Stimulated activated CD4-positive, alpha-beta T cell treated with anti-CD3 and anti-CD28 coated beads, Interleukin-2, amount 100 ng/mL, for 24 hours (primary cell): ENCODE data around the gene KCND2.

Experiments used
- DNase-seq, 2 donors: peaks; one replicate each; pipeline ENCODE4 v3.0.0-alpha.2; 2020

The KCND2 gene

GRCh38 chr7:120311028-120311788, 38.2 kb downstream of the KCND2 start:
- no peak for DNase-seq

- no peak for DNase-seq
These were observed 47.4 kb downstream of the KCND2 start for GRCh38 chr7:120320218-120320961.

DNA sequence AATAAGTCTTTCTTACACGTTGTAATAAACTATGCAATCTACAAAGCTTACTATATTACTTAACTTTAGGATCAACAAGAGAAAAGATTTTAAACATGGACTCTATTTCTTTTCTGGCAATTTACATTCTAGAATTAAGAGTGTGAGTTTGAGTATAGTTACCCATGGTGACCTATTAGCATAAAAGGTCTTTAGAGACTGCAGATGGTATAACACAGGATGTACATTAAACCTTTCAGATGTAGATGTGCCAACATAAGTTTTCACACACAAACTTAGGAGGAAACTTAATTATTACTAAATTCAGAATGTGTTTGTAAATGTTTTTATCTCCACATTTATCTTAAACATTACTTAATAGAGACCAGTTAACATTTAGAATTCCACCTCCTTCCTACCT, 54.1 kb downstream of the KCND2 start:
- DNase-seq: no peak

GRCh38 chr7:120332433-120332832, 59.5 kb downstream of the KCND2 start:
- DNase-seq: no peak

DNA sequence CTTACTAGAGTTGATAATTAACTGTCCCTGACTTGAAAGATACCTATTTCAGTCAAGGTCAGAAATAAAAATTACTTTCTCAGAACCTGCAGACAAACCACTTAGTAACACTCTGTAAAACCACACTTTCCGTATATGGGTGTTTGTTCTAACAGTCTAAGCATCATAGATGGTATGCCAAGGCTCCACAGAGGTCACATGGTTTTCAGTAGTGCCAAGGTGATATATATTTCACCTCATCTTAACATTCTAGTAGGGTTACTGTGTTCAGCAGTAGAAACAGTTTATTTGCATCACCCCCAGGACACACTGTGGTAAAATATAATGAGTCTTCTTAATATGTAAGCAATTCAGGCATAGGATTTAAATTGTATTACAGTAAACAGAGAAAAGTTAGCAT, 61.5 kb downstream of the KCND2 start:
- DNase-seq: no peak

DNA sequence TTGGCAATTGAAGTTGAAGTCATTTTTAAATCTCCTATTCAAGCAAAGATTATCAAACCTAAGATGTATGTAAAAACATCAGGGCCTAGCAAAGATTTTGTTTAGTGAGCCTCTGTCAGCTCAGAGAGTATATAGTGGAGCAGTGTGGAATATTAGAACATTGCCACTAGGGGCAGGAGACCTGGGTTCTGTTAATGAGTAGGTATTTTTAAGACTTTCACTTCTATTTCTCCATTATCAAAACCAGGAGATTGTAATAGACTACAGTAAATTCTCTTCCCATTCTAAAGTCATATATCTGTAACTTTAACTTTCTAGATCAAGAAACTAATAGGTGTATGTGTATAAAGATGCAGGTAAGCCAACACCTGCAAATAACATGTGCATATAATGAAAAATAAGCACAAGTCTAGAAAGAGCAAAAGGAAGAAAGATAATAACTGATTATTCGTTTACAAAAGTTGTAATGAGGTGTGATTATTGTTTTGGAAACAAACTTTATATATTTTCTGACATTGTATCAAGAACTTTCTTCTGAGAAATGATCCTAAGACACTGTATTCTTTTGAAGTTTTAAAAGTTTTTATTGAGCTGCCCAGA, 64.4 kb downstream of the KCND2 start:
- DNase-seq: no peak

DNA sequence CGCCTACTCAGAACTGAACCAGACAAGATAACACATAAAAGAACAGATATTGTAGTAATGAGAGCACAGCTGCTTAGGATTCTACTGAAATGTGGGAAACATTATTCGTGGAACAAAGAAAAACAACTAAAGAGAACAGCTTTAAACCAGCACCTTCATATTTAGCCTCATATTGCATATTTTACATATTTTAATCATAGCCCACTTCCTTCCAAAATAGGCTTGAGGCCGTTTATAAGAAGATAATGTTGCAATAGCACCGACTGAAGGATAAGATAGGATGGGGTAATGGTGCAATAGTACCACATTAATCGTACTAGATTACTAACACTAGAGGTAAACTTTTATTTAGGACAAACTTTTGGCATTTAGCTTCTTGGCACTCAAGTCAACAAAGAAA, 71.3 kb downstream of the KCND2 start:
- no peak for DNase-seq

DNA sequence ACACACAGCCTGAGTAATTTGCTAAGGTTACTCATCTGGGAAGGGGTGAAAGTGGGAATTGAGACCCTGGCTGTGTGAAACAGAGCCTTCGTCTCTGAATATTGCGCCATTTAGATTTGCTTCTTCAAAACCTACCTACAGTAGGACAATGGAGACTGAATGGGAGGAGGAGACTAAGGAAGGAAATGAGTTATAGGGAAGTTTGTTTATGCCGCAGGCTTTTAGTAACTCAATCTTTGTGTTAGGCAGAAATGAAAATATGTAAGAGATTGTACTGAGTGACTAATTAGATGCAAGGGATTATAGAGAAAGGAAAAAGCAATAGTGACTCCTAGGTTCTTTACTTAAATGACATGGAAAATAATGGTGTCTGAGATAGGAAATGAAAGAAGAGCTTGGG, 80.2 kb downstream of the KCND2 start:
- no peak for DNase-seq

GRCh38 chr7:120360918-120361317, 87.9 kb downstream of the KCND2 start:
- DNase-seq: no peak

GRCh38 chr7:120363414-120363813, 90.4 kb downstream of the KCND2 start:
- DNase-seq: no peak

DNA sequence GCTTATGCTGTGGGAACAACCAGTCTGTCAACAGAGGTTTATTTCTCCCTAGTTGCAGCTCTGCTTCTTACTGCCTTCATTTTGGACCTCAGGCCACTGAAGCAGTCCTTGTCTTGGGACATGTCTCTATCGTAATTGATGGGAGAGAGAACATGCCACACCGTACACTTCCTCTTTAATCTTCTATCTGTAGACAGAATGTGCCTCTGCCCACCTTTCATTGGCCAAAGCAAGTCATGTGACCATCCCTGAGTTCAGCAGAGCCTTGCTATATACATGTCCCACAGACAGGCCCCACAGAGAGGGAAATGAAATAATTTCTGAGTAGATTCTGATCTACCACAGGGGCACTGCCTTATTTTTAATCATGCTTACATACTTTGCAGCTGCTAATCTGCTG, 98.0 kb downstream of the KCND2 start:
- no peak for DNase-seq

DNA sequence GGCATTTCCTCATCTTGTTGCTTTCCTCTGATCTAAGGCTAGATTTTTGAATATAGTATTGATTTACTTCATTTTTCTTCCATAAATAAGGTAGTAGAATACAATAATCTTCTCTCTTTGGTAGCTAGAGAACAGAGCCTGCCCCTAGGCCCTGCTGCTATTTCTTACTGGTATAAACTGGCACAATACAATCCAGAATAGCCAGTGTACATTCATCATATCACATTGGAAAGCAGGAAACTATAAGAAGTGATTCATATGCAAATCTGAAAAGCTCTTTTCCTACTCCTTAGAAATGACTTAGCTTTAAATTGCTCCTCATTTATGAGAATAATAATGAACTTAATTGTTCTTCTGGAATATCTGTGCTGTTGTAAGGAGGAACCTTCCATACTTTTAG, 100.2 kb downstream of the KCND2 start:
- DNase-seq: no peak

DNA sequence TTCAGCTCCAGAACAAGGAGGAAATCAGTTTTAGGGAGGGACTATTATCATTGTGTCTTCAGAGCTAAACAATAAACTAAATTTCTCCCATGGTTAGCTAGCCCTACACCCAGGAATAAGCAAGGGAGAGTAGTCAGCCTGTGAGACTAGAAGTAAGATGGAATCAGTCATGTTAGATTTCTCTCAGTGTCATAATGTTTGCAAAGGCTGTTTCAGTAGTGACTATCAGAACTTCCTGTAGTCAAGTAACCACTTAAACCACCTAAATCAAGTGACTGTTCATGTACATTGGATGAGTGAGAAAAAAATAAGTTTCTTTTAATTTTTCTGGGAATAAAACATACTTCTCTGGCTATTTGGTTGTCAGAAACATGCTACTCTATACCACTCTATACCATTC, 121.6 kb downstream of the KCND2 start:
- DNase-seq: no peak

DNA sequence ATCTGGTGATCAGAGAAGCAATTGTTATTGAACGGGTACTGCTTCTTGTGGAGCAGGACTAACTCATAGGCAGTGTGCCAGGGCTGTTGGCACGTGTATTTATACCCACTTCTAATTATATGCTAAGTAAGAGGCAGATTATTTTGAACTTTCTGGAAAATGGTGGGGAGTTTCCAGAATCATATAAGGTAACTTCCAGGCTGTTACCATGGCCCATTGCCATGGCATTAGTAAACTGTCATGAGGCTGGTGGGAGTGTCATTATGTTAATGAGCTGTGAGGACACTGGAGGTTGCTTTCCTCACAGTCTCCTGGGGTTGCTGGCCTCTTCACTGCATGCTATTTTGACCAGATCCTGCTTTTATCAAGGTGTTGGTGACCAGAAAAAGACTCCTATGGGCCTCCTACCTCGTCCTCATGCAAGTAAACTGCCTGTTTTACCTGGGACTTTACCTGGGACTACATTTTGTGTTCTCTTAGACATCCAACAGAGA, 122.6 kb downstream of the KCND2 start:
- DNase-seq: no peak

- no peak for DNase-seq
These were observed 125.5 kb downstream of the KCND2 start for GRCh38 chr7:120398284-120399000.

- DNase-seq: no peak
These were observed 128.0 kb downstream of the KCND2 start for GRCh38 chr7:120400806-120401455.

- DNase-seq: no peak
These were observed 129.2 kb downstream of the KCND2 start for GRCh38 chr7:120402079-120402767.

- DNase-seq: no peak
These were observed 129.8 kb downstream of the KCND2 start for GRCh38 chr7:120402801-120403200.

GRCh38 chr7:120404042-120404441, 131.1 kb downstream of the KCND2 start:
- no peak for DNase-seq

GRCh38 chr7:120405652-120406051, 132.7 kb downstream of the KCND2 start:
- no peak for DNase-seq

DNA sequence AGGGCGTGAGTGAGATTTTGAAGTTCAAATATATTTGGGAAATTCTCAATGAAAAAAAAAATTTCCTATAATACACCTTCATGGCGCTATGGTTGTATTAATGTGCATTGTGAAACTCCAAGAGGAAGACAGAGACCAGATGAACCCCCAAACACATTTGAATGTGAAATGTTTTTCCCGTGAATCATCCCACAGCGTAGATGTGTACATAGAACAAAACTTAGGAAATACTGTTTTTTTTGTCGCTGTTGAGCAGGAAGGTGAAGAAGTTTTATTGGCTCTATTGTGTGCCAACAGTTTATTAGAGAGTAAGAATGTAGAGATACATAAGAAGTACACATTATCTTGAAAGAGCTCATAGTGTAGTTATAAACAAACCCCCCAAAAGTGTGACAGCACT, 134.0 kb downstream of the KCND2 start:
- DNase-seq: no peak
